ENCODE data around the gene GJB1.

DNA sequence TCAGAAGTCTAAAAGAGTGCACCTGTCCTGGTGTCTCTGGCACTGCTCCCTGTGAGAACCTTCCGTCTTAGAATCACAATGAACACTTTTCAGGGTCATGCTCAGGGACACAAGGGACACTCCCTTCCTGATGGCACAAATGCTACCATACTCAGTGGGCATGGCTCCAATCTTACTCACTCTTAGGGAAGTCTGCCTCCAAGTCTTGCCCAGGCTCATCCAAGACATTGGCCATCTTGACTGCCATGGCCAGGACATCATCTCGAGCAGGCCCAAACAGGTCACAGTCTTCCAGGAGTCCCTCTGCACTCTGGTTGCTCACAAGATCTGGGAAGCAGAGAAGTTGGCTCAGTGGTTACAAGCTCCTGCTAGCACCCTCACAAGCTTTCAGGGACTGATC, 22.1 kb downstream of the GJB1 start:
- TF ChIP-seq, protein P1, sequence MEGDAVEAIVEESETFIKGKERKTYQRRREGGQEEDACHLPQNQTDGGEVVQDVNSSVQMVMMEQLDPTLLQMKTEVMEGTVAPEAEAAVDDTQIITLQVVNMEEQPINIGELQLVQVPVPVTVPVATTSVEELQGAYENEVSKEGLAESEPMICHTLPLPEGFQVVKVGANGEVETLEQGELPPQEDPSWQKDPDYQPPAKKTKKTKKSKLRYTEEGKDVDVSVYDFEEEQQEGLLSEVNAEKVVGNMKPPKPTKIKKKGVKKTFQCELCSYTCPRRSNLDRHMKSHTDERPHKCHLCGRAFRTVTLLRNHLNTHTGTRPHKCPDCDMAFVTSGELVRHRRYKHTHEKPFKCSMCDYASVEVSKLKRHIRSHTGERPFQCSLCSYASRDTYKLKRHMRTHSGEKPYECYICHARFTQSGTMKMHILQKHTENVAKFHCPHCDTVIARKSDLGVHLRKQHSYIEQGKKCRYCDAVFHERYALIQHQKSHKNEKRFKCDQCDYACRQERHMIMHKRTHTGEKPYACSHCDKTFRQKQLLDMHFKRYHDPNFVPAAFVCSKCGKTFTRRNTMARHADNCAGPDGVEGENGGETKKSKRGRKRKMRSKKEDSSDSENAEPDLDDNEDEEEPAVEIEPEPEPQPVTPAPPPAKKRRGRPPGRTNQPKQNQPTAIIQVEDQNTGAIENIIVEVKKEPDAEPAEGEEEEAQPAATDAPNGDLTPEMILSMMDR (optimal IDR thresholded peaks at IDR 0.05 in 1 of 3, IDR thresholded peaks at IDR 0.05 in 1 of 3, conservative IDR thresholded peaks at IDR 0.05 in 1 of 3; ENCODE audit: extremely low read depth in 1 of 3, insufficient read depth in 2 of 3, low read length in 3 of 3), result no peak
- TF ChIP-seq EZH2 (IDR thresholded peaks at IDR 0.05; ENCODE audit: low read length), result no peak
